ENCODE data around the gene WFDC1. TPM values are rescaled to one million over a fixed set of nuclear protein-coding genes. Genes with fewer than 3 reads are reported as not detected.
"Not testable (repeated sequence)": the region's sequence is repeated elsewhere in the genome, so short reads cannot be mapped to it uniquely, and the experiment has no call there.

The WFDC1 gene
- total and polyA plus RNA-seq, 10 of the 15 experiments (the other 5 are each of a cell fraction or from before 2014, with no cell fraction given): not detected

DNA sequence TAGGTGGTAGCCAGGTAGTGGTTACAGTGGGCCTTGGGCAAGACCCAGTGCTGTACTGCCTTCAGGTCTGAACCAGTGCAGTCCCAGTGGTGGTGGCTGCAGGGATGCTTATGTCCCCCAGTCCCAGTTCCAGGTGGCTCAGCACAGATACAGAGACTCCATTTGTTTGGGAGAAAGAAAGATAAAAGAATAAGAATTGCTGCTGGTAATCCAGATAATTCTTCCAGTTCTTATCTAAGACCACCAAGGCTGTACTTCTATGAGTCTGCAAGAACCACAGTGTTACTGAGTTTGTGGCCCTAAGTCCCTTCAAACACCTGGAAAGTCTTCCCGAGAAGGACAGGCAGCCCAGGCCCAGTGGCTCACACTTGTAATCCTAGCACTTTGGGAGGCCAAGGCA is 39.8 kb downstream of the WFDC1 start:
- ATAC-seq: no peak
- no peaks in the 10 kb centered on the region; a peak in 1 of 4 replicates for H3K27me3 ChIP-seq (replicated peaks in 1 of 2; ENCODE audit: control insufficient read depth in 2 of 2, insufficient read depth in 2 of 2, low read length in 1 of 2)
- H3K9ac ChIP-seq (ENCODE audit: control insufficient read depth, insufficient read depth, low read length): no peak overlapping the region
- FAIRE-seq: no peak
- no peak overlapping the region for H3K27ac ChIP-seq (ENCODE audit: control insufficient read depth, insufficient read depth)
- CTCF ChIA-PET: no interaction called here
- intact Hi-C loops (cut with micrococcal nuclease; ENCODE audit: unreplicated experiment) (no loop called here), in situ Hi-C loops (cut with MboI) (no loop called here)
- no peak for TF ChIP-seq NR2C1 (IDR thresholded peaks at IDR 0.05)
- TF ChIP-seq WRNIP1 (IDR thresholded peaks at IDR 0.05; ENCODE audit: borderline replicate concordance, low read depth, low read length): no peak
- TF ChIP-seq SIX5 (IDR thresholded peaks at IDR 0.05; ENCODE audit: low read depth, low read length, severe bottlenecking): no peak
- no peak for TF ChIP-seq FOXK2 (IDR thresholded peaks at IDR 0.05)
- TF ChIP-seq SMAD5 (IDR thresholded peaks at IDR 0.05; ENCODE audit: low read depth): no peak
- TF ChIP-seq TCF12 (IDR thresholded peaks at IDR 0.05; ENCODE audit: low read depth, low read length): no peak
- TF ChIP-seq, protein P1, sequence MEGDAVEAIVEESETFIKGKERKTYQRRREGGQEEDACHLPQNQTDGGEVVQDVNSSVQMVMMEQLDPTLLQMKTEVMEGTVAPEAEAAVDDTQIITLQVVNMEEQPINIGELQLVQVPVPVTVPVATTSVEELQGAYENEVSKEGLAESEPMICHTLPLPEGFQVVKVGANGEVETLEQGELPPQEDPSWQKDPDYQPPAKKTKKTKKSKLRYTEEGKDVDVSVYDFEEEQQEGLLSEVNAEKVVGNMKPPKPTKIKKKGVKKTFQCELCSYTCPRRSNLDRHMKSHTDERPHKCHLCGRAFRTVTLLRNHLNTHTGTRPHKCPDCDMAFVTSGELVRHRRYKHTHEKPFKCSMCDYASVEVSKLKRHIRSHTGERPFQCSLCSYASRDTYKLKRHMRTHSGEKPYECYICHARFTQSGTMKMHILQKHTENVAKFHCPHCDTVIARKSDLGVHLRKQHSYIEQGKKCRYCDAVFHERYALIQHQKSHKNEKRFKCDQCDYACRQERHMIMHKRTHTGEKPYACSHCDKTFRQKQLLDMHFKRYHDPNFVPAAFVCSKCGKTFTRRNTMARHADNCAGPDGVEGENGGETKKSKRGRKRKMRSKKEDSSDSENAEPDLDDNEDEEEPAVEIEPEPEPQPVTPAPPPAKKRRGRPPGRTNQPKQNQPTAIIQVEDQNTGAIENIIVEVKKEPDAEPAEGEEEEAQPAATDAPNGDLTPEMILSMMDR (IDR thresholded peaks at IDR 0.05 in 2 of 3, conservative IDR thresholded peaks at IDR 0.05 in 1 of 3; ENCODE audit: control insufficient read depth in 2 of 3, extremely low read depth in 1 of 3, insufficient read depth in 1 of 3, low read depth in 3 of 3, low read length in 3 of 3): no peak
- no peak for TF ChIP-seq GATAD2B (conservative IDR thresholded peaks at IDR 0.05; ENCODE audit: low read depth)
- POLR2A ChIA-PET: no interaction called here
- WGBS (ENCODE audit: insufficient coverage, insufficient replicate concordance, low lambda C conversion rate, missing lambda C conversion rate): 0% methylated on average over 1 of the region's 1 CpG
- no peak overlapping the region for H3K4me2 ChIP-seq (ENCODE audit: control insufficient read depth, insufficient read depth)
- no peak overlapping the region for H3K4me3 ChIP-seq
- BruUV-seq (replicated peaks): no TSS peak
- no peaks in the 10 kb centered on the region for H4K20me1 ChIP-seq (ENCODE audit: control insufficient read depth, insufficient read depth)
- no peaks in the 10 kb centered on the region for H3K4me1 ChIP-seq (ENCODE audit: control insufficient read depth, insufficient read depth, low read length)
- H3K9me3 ChIP-seq (replicated peaks; ENCODE audit: control insufficient read depth, insufficient read depth, low read length): no peaks in the 10 kb centered on the region; the same call in 2 of the 3 replicates
- RAD21 ChIA-PET (ENCODE audit: unreplicated experiment): no interaction called here
- H3K79me2 ChIP-seq (ENCODE audit: control insufficient read depth, insufficient read depth, low read length): no peaks in the 10 kb centered on the region
- DNase-seq (ENCODE audit: low read depth, low spot score): no peak
- no peak overlapping the region for H2AFZ ChIP-seq (ENCODE audit: control insufficient read depth, low read depth, low read length)
- no peaks in the 10 kb centered on the region for H3K36me3 ChIP-seq (ENCODE audit: control insufficient read depth in 2 of 2, insufficient read depth in 2 of 2, low read length in 1 of 2)
- SMC1A ChIA-PET (ENCODE audit: uncharacterized antibody, unreplicated experiment): no interaction called here

DNA sequence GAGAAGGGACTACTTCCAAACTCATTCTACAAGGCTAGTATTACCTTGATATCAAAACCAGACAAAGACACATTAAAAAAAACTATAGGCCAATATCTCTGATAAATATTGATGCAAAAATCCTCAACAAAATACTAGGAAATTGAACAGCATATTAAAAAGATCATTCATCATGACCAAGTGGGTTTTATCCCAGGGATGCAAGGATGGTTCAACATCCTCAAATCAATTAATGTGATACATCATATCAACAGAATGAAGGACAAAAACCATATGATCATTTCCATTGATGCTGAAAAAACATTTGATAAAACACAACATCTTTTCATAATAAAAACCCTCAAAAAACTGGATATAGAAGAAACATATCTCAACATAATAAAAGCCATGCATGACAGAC is 42.6 kb downstream of the WFDC1 start:
- BruUV-seq (replicated peaks); in situ Hi-C loops (cut with MboI); H3K36me3 ChIP-seq (ENCODE audit: control insufficient read depth in 2 of 2, insufficient read depth in 2 of 2, low read length in 1 of 2); H3K79me2 ChIP-seq (ENCODE audit: control insufficient read depth, insufficient read depth, low read length); H3K4me2 ChIP-seq (ENCODE audit: control insufficient read depth, insufficient read depth); H3K4me1 ChIP-seq (ENCODE audit: control insufficient read depth, insufficient read depth, low read length); H3K9me3 ChIP-seq (replicated peaks; ENCODE audit: control insufficient read depth, insufficient read depth, low read length); H3K27ac ChIP-seq (ENCODE audit: control insufficient read depth, insufficient read depth); POLR2A ChIA-PET; CTCF ChIA-PET; H3K27me3 ChIP-seq (replicated peaks in 1 of 2; ENCODE audit: control insufficient read depth in 2 of 2, insufficient read depth in 2 of 2, low read length in 1 of 2); H3K9ac ChIP-seq (ENCODE audit: control insufficient read depth, insufficient read depth, low read length); H2AFZ ChIP-seq (ENCODE audit: control insufficient read depth, low read depth, low read length); H4K20me1 ChIP-seq (ENCODE audit: control insufficient read depth, insufficient read depth); intact Hi-C loops (cut with micrococcal nuclease; ENCODE audit: unreplicated experiment); H3K4me3 ChIP-seq; ATAC-seq; SMC1A ChIA-PET (ENCODE audit: uncharacterized antibody, unreplicated experiment); DNase-seq (ENCODE audit: low read depth, low spot score); FAIRE-seq; RAD21 ChIA-PET (ENCODE audit: unreplicated experiment): not testable (repeated sequence)
